Mammary epithelial cell (primary cell): ENCODE results near the gene SHH.

ENCODE experiments used
- EZH2 ChIP-seq: IDR thresholded peaks from 2 replicates; pipeline ENCODE4 v1.6.1; 2012; ENCODE audit warnings: low read length, inconsistent platforms, borderline replicate concordance
- TF ChIP-seq, protein P1 (sequence below), 2 donors: IDR thresholded peaks in 1 of 2; conservative IDR thresholded peaks in 1 of 2; 2 replicates each; pipeline ENCODE4 v1.5.1; 2011 to 2012; ENCODE audit warnings: inconsistent platforms in 2 of 2, low read length in 2 of 2, mild to moderate bottlenecking in 2 of 2, control low read depth in 1 of 2, low read depth in 1 of 2; ENCODE audit not compliant: insufficient read depth in 1 of 2; ENCODE audit errors: extremely low read depth in 1 of 2

DNA sequence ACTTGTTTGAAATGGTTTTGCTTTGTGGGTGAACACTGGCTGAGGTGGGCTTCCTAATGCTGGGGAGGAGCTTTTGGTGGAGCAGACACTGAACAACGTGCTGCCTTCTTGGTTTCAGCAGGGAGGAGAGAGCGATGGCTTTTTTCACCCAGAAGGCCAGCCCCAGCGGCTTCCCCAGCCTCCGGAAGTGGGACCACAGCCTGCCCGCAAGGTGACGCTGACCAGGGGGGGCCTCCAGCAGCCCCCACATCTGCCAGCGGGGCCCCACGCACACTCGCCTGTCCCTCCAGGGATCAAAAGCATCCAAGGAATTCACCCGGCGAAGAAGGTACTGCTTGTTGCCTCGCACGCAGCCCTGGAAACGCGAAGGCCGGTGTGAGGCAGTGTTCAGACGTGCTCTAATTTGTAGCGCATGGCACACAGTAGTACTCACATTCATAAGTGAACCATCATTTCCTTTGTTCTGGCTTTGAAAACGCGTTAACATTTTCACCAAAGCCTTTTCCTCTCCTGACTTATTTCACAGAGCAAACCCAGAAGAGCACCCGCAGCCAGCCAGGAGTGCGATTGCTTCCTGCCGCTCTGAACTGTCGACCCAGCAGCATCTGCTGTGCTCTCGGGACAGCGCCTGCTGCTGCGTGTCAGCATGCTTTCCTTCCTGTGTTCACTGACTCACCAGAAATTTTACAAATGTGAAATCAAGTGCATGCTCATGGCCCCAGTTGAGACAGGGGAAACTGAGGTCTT is 48.4 kb downstream of the SHH start:
- TF ChIP-seq, protein P1, sequence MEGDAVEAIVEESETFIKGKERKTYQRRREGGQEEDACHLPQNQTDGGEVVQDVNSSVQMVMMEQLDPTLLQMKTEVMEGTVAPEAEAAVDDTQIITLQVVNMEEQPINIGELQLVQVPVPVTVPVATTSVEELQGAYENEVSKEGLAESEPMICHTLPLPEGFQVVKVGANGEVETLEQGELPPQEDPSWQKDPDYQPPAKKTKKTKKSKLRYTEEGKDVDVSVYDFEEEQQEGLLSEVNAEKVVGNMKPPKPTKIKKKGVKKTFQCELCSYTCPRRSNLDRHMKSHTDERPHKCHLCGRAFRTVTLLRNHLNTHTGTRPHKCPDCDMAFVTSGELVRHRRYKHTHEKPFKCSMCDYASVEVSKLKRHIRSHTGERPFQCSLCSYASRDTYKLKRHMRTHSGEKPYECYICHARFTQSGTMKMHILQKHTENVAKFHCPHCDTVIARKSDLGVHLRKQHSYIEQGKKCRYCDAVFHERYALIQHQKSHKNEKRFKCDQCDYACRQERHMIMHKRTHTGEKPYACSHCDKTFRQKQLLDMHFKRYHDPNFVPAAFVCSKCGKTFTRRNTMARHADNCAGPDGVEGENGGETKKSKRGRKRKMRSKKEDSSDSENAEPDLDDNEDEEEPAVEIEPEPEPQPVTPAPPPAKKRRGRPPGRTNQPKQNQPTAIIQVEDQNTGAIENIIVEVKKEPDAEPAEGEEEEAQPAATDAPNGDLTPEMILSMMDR (conservative IDR thresholded peaks at IDR 0.05 in 1 of 2, IDR thresholded peaks at IDR 0.05 in 1 of 2; ENCODE audit: extremely low read depth in 1 of 2, insufficient read depth in 1 of 2, low read depth in 1 of 2, low read length in 2 of 2), result no peak
- no peak for TF ChIP-seq EZH2
